Heart left ventricle (tissue), 13 donors: Measurements from ENCODE around the gene BLM.

Experiments
- CTCF ChIP-seq, 12 donors: fragments of 200-600 bp; sonication (generic) in 4 of 12; IDR thresholded peaks; one replicate each; pipeline versions ENCODE4 v1.5.0 to v1.8.0; 2018 to 2022; ENCODE audit warnings: antibody characterized with exemption in 12 of 12, mild to moderate bottlenecking in 5 of 12
- POLR2A ChIP-seq, 2 donors: fragments of 450-650 bp; IDR thresholded peaks; one replicate each; pipeline ENCODE4 v1.6.1; 2017; ENCODE audit warnings: antibody characterized with exemption in 2 of 2, mild to moderate bottlenecking in 2 of 2, moderate library complexity in 2 of 2
- donor health status: ischemic (EF 13 %, LVEDD 7.1; RV severe dilation, severe dysfunction).
- donor health status: DM: no; HTN: yes; CAD: no.
- donor health status: DM: no; HTN: no; CAD: no.
- donor health status: ischemic (EF 25% LVEDD 6.9; RV normal size, moderate dysfunction).
- donor health status: ischemic (EF 25% LVEDD 5.7; RV mildly dilated, moderate dysfunction).
- donor health status: ischemic (EF 35%, LVEDD 5.7; RV mildly dilated, moderate dysfunction).
- donor health status: nonischemic (EF 11% LVEDD 7.7; RV severe dilation, severe dysfunction).
- donor health status: DM: yes; HTN: yes; CAD: no.
- donor health status: PGD.
- donor health status: ischemic (EF 29% LVEDD 5.4; RV normal size, mild dysfunction).
- donor health status: nonischemic (EF 23%, LVEDD 6.1; RV moderate dilation, normal function).

- TF ChIP-seq CTCF (IDR thresholded peaks at IDR 0.05) (no peak), POLR2A (IDR thresholded peaks at IDR 0.05) (no peak)
Measured at GRCh38 chr15:90789462-90789861, 72.3 kb downstream of the BLM start.
